Activated CD8-positive, alpha-beta T cell treated with anti-CD3 and anti-CD28 coated beads for 36 hours (primary cell): ENCODE measurements around the gene MATK. TPM values are rescaled to one million over a fixed set of nuclear protein-coding genes. Genes with fewer than 3 reads are reported as not detected.

Source experiments
- ATAC-seq: fragments of 200-7000 bp; cut with Tn5 transposase; one replicate; pipeline ENCODE4 v1.10.0; 2021; ENCODE audit warnings: mild to moderate bottlenecking, moderate library complexity
- CTCF ChIA-PET: fragments of 350-600 bp; sonication (Branson Sonifier 250); formaldehyde crosslinking; loops from one replicate; lab custom pipeline; 2021; ENCODE audit warnings: antibody characterized with exemption; lab: Charles Lee
- POLR2A ChIA-PET: fragments of 350-600 bp; sonication (Branson Sonifier 250); formaldehyde crosslinking; loops from one replicate; lab custom pipeline; 2021; ENCODE audit warnings: antibody characterized with exemption; lab: Charles Lee
- DNase-seq: peaks from one replicate; pipeline ENCODE4 v3.0.0-alpha.2; 2020
- H3K27ac Mint-ChIP-seq: one replicate; pipeline ENCODE4 v1.8.0; 2021; ENCODE audit warnings: mild to moderate bottlenecking, mixed read lengths
- H3K27me3 Mint-ChIP-seq: one replicate; pipeline ENCODE4 v1.8.0; 2021; ENCODE audit warnings: mixed read lengths
- H3K36me3 Mint-ChIP-seq: one replicate; pipeline ENCODE4 v1.8.0; 2021; ENCODE audit warnings: low read depth, mixed read lengths
- H3K4me1 Mint-ChIP-seq: one replicate; pipeline ENCODE4 v1.8.0; 2021; ENCODE audit warnings: low read depth, mixed read lengths
- H3K4me3 Mint-ChIP-seq: one replicate; pipeline ENCODE4 v1.8.0; 2021; ENCODE audit warnings: mild to moderate bottlenecking, moderate library complexity, mixed read lengths
- H3K9me3 Mint-ChIP-seq: one replicate; pipeline ENCODE4 v1.8.0; 2021; ENCODE audit warnings: mixed read lengths
- CTCF ChIP-seq: fragments of 200-600 bp; IDR thresholded peaks from one replicate; pipeline ENCODE4 v1.8.0; 2022; ENCODE audit warnings: antibody characterized with exemption, mild to moderate bottlenecking
- intact Hi-C: fragments of 100-400 bp; cut with micrococcal nuclease; formaldehyde crosslinking; loops from one replicate; pipeline ENCODE4 v1.10.0; 2022
- total RNA-seq, 2 experiments: library from RNA; stranded (reverse); gene quantifications; one replicate each; pipeline ENCODE4 v1.2.3, GENCODE V29; 2021

MATK gene
- total RNA-seq, 2 experiments from 2014 or later: 37.6 to 39.6 TPM

- DNase-seq: no peak
- ATAC-seq: no peak
- H3K27me3 Mint-ChIP-seq: no peaks in the 10 kb centered on the region
- peaks cover 6% of the 10 kb centered on the region for H3K4me1 Mint-ChIP-seq
- TF ChIP-seq CTCF: no peak
- intact Hi-C loops: no loop called here
- no peaks in the 10 kb centered on the region for H3K36me3 Mint-ChIP-seq
- ChIA-PET CTCF (no interaction called here), POLR2A (no interaction called here)
- H3K4me3 Mint-ChIP-seq: no peak overlapping the region
- H3K27ac Mint-ChIP-seq: no peak overlapping the region
- no peaks in the 10 kb centered on the region for H3K9me3 Mint-ChIP-seq
Observed at GRCh38 chr19:3826163-3826562, 40.0 kb upstream of the MATK start.

- no peaks in the 10 kb centered on the region for H3K27me3 Mint-ChIP-seq
- CTCF ChIA-PET: no interaction called here
- peaks cover 8% of the 10 kb centered on the region for H3K4me1 Mint-ChIP-seq
- no peak overlapping the region for H3K4me3 Mint-ChIP-seq
- no peak for TF ChIP-seq CTCF
- intact Hi-C loops: no loop called here
- H3K36me3 Mint-ChIP-seq: no peaks in the 10 kb centered on the region
- H3K27ac Mint-ChIP-seq: no peak overlapping the region
- H3K9me3 Mint-ChIP-seq: no peaks in the 10 kb centered on the region
- DNase-seq: no peak
- no peak for ATAC-seq
- POLR2A ChIA-PET: no interaction called here
Observed at GRCh38 chr19:3825286-3825956, 39.2 kb upstream of the MATK start.

GRCh38 chr19:3823350-3823713, 37.2 kb upstream of the MATK start:
- H3K4me3 Mint-ChIP-seq: no peak overlapping the region
- H3K27me3 Mint-ChIP-seq: no peaks in the 10 kb centered on the region
- POLR2A ChIA-PET: no interaction called here
- no peaks in the 10 kb centered on the region for H3K9me3 Mint-ChIP-seq
- peaks cover 14% of the 10 kb centered on the region for H3K4me1 Mint-ChIP-seq
- ATAC-seq: no peak
- no peaks in the 10 kb centered on the region for H3K36me3 Mint-ChIP-seq
- CTCF ChIA-PET: interaction anchor here (1.9 to 2.7 kb wide), 3 partner anchors 25 to 39 kb away, joined by 13 to 19 read pairs (median 13); no protein-coding TSS in a partner anchor
- no peak overlapping the region for H3K27ac Mint-ChIP-seq
- DNase-seq: no peak
- intact Hi-C loops: loop anchor here (5.0 kb wide), 1 partner anchor 41 kb away; no protein-coding TSS in a partner anchor
- no peak for TF ChIP-seq CTCF

GRCh38 chr19:3822683-3823349, 36.6 kb upstream of the MATK start:
- no peak overlapping the region for H3K4me3 Mint-ChIP-seq
- H3K27ac Mint-ChIP-seq: no peak overlapping the region
- H3K9me3 Mint-ChIP-seq: no peaks in the 10 kb centered on the region
- ChIA-PET POLR2A (interaction anchor here (0.6 to 1.3 kb wide), 2 partner anchors 59 to 147 kb away, joined by 3 read pairs; no protein-coding TSS in a partner anchor), CTCF (interaction anchor here (0.7 to 3.4 kb wide), 18 partner anchors 11 to 195 kb away, joined by 3 to 39 read pairs (median 4); partner anchors contain the start of genes APBA3 and MRPL54)
- peaks cover 18% of the 10 kb centered on the region for H3K4me1 Mint-ChIP-seq
- TF ChIP-seq CTCF: no peak
- DNase-seq: no peak
- no peak for ATAC-seq
- H3K27me3 Mint-ChIP-seq: no peaks in the 10 kb centered on the region
- no peaks in the 10 kb centered on the region for H3K36me3 Mint-ChIP-seq
- intact Hi-C loops: loop anchor here (5.0 kb wide), 1 partner anchor 41 kb away; no protein-coding TSS in a partner anchor
